Neutrophil (primary cell): ENCODE results near the gene IARS2.

ENCODE experiments used
- H3K27ac ChIP-seq: fragments of 200-600 bp; sonication (generic); 2 replicates; pipeline ENCODE4 v1.5.1; 2016; ENCODE audit warnings: mild to moderate bottlenecking, moderate library complexity
- H3K27me3 ChIP-seq: fragments of 200-600 bp; sonication (generic); 2 replicates; pipeline ENCODE4 v1.6.0; 2016; ENCODE audit warnings: mild to moderate bottlenecking
- H3K36me3 ChIP-seq: fragments of 200-600 bp; sonication (generic); 2 replicates; pipeline ENCODE4 v1.5.1; 2017
- H3K4me1 ChIP-seq, 2 experiments: fragments of 200-600 bp in 1 of 2; sonication (generic) in 1 of 2; 1 replicate in 1 of 2; 2 replicates in 1 of 2; pipeline versions ENCODE4 v1.5.1 to v1.6.1; 2013 to 2016; ENCODE audit warnings: low read depth in 1 of 2, low read length in 1 of 2, mild to moderate bottlenecking in 1 of 2, moderate library complexity in 1 of 2; ENCODE audit not compliant: control insufficient read depth in 1 of 2, insufficient read depth in 1 of 2
- H3K4me3 ChIP-seq, 2 experiments: fragments of 200-600 bp in 1 of 2; sonication (generic) in 1 of 2; 1 replicate in 1 of 2; 2 replicates in 1 of 2; pipeline ENCODE4 v1.5.1; 2013 to 2016; ENCODE audit warnings: low read depth in 1 of 2, low read length in 1 of 2, mild to moderate bottlenecking in 1 of 2, moderate library complexity in 1 of 2
- H3K9me3 ChIP-seq: fragments of 200-600 bp; sonication (generic); 2 replicates; pipeline ENCODE4 v1.5.1; 2016
- CTCF ChIP-seq: fragments of 200-600 bp; sonication (generic); IDR thresholded peaks from 2 replicates; pipeline ENCODE4 v1.5.1; 2016; ENCODE audit warnings: antibody characterized with exemption

IARS2 gene

GRCh38 chr1:220129479-220130210 lies 35.7 kb downstream of the IARS2 start:
- Histone ChIP-seq H3K27me3 (no peaks in the 10 kb centered on the region), H3K4me1 (peaks cover 0 to 7% of the 10 kb centered on the region in 2 experiments), H3K4me3 (no peak overlapping the region), H3K9me3 (no peaks in the 10 kb centered on the region), H3K36me3 (peaks cover 58% of the 10 kb centered on the region), H3K27ac (no peak overlapping the region)
- TF ChIP-seq CTCF = no peak

DNA sequence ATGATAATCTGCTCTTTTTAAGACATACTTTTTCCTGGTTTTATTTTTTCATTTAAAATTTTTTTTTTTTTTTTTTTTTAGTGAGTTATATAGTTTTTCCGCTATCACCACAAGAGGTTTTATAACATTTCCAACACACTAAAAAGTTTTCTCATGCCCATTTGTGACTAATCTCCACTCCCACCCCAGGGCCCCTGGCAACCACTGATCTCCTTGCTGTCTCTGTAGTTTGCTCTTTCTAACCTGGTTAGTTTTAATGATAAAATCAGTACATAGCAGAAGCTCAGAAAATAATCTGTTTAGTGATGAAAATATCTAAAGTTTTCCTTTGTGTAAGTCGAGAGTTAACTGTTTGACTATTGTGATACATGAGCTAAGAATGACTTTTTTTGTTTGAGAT lies 41.8 kb downstream of the IARS2 start:
- Histone ChIP-seq H3K4me3 (no peak overlapping the region), H3K4me1 (no peaks in the 10 kb centered on the region), H3K9me3 (no peaks in the 10 kb centered on the region), H3K36me3 (peaks cover 77% of the 10 kb centered on the region), H3K27me3 (no peaks in the 10 kb centered on the region), H3K27ac (no peak overlapping the region)
- TF ChIP-seq CTCF = no peak

DNA sequence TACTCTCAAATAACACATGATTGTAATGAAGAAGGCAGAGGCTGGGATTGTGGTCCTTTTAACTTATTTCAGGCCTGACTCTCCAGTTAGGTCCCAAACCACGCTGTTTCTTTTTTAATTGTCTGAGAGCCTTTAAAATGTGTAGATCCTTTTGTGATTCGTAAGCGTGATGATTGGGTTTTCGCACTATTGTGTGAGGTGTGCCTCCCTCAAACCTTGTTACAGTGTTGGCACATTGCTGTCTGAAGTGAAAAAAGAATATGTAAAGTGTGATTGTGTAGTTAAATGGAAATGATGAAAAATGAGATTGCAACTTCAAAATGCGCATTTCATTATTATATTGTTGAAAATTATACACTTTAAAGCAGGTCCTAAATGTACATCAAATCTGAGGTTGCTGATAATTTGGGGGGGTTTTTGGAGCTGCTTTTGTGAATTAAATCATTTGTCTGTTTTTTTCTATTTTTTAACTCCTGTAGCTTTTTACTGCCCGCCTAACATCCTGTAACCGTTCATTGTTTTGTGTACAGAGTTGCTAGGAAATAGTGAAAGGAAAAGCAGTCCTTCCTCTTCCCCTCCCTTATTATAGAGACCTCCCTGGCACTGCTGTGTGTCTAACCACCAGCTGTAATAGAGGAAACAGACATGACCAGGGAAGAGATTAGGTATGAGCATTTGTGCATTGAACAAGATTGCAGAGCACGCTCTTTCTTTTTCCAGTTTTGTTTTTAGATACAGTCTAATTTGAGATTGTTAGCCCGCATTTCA lies 43.3 kb downstream of the IARS2 start:
- Histone ChIP-seq H3K27ac (no peak overlapping the region), H3K36me3 (peaks cover 85% of the 10 kb centered on the region)
- TF ChIP-seq CTCF = no peak

GRCh38 chr1:220139966-220140365 lies 46.0 kb downstream of the IARS2 start:
- H3K27me3 ChIP-seq = no peaks in the 10 kb centered on the region
- H3K27ac ChIP-seq = no peak overlapping the region
- TF ChIP-seq CTCF = no peak
- H3K36me3 ChIP-seq = peaks cover 80% of the 10 kb centered on the region
- H3K4me1 ChIP-seq = no peaks in the 10 kb centered on the region
- no peak overlapping the region for H3K4me3 ChIP-seq
- no peaks in the 10 kb centered on the region for H3K9me3 ChIP-seq

More for the DNA sequence above, 43.3 kb downstream of the IARS2 start:
- Histone ChIP-seq H3K27me3 (no peaks in the 10 kb centered on the region), H3K4me1 (no peaks in the 10 kb centered on the region), H3K9me3 (no peaks in the 10 kb centered on the region), H3K4me3 (no peak overlapping the region)

GRCh38 chr1:220144051-220144450 lies 50.1 kb downstream of the IARS2 start:
- no peaks in the 10 kb centered on the region for H3K4me1 ChIP-seq
- H3K9me3 ChIP-seq = no peaks in the 10 kb centered on the region
- no peak overlapping the region for H3K4me3 ChIP-seq
- TF ChIP-seq CTCF = no peak
- peaks cover 82% of the 10 kb centered on the region for H3K36me3 ChIP-seq
- H3K27ac ChIP-seq = no peak overlapping the region
- no peaks in the 10 kb centered on the region for H3K27me3 ChIP-seq
